Sigmoid colon (tissue), 4 donors: ENCODE measurements around the gene PDE7B.

Experiments
- CTCF ChIP-seq, 4 experiments: fragments of 450-650 bp in 3 of 4; fragments of 200-600 bp in 1 of 4; IDR thresholded peaks; one replicate each; pipeline ENCODE4 v1.5.1; 2016 to 2019; ENCODE audit warnings: antibody characterized with exemption in 4 of 4, mild to moderate bottlenecking in 3 of 4, moderate library complexity in 2 of 4
- POLR2A ChIP-seq, 2 donors: fragments of 450-650 bp; IDR thresholded peaks; one replicate each; pipeline ENCODE4 v1.6.1; 2016; ENCODE audit warnings: antibody characterized with exemption in 2 of 2, mild to moderate bottlenecking in 2 of 2, moderate library complexity in 2 of 2
- POLR2AphosphoS5 ChIP-seq, 4 donors: sonication (generic); formaldehyde crosslinking; IDR thresholded peaks; one replicate each; pipeline ENCODE4 v1.6.1; 2017; ENCODE audit warnings: antibody characterized with exemption in 4 of 4

- TF ChIP-seq CTCF (IDR thresholded peaks at IDR 0.05) (no peak), POLR2A (IDR thresholded peaks at IDR 0.05) (no peak), POLR2AphosphoS5 (IDR thresholded peaks at IDR 0.05) (no peak)
Measured at GRCh38 chr6:135861189-135861588, 9.7 kb downstream of the PDE7B start.
